Lower leg skin (tissue), 4 donors: ENCODE measurements around the gene RIMS4. TPM values are rescaled to one million over a fixed set of nuclear protein-coding genes. Genes with fewer than 3 reads are reported as not detected.

Experiments used
- DNase-seq, 2 donors: peaks; one replicate each; pipeline ENCODE4 v3.0.0-alpha.2; 2019; ENCODE audit warnings: low spot score in 2 of 2
- H3K4me3 ChIP-seq: fragments of 200-600 bp; sonication (generic); 2 replicates; pipeline ENCODE4 v1.5.1; 2017; ENCODE audit warnings: mild to moderate bottlenecking, low read depth; ENCODE audit not compliant: poor library complexity, severe bottlenecking
- POLR2A ChIP-seq, 2 donors: fragments of 450-650 bp; IDR thresholded peaks; one replicate each; pipeline ENCODE4 v1.6.1; 2016 to 2017; ENCODE audit warnings: antibody characterized with exemption in 2 of 2, mild to moderate bottlenecking in 1 of 2, moderate library complexity in 1 of 2
- WGBS, 2 donors: methylation state at CpG; one replicate each; pipeline ENCODE4 v1.1.5; 2018; 5-methylcytosine and 5-hydroxymethylcytosine counted together
- intact Hi-C: fragments of 100-400 bp; cut with DNase I; formaldehyde crosslinking; loops from one replicate; pipeline ENCODE4 v1.15.0; 2023; ENCODE audit warnings: low total_unique reads
- total RNA-seq, 4 donors: library from RNA; depleted of rRNA; stranded (reverse); fragments of >200 nt; gene quantifications; one replicate each; pipeline ENCODE4 v1.1.0, GENCODE V29; 2016
- TF ChIP-seq, protein P1 (sequence below), 3 donors: fragments of 450-650 bp; IDR thresholded peaks; one replicate each; pipeline ENCODE4 v1.5.1; 2016; ENCODE audit warnings: antibody characterized with exemption in 3 of 3, mild to moderate bottlenecking in 3 of 3, moderate library complexity in 2 of 3

The RIMS4 gene
- total RNA-seq, 4 donors from 2014 or later = 0.12 to 0.91 (median 0.39) TPM; not detected in 1

DNA sequence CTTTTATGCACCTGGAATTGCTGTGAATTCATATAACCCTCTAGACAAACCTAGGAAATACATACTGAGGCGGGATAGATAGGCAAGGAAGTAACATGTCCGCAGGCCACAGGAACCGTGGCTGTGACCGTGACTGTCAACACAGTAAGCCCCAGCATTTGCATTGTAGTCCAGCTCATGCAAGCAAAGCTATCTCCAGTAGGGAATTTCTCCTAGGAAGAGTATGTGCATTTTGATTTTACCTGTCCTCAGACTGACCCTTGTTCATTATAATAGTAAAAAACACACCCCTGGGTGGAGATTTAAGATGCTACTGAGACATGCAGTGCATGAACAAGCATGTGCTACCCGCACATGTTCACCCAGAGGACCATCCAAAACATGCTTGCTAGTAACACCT lies 30.5 kb upstream of the RIMS4 start:
- no peak overlapping the region for H3K4me3 ChIP-seq
- DNase-seq = no peak
- WGBS, 2 donors = 84 to 87% methylated on average over 5 of the region's 5 CpGs
- intact Hi-C loops = no loop called here
- TF ChIP-seq POLR2A (IDR thresholded peaks at IDR 0.05) = no peak
- TF ChIP-seq, protein P1, sequence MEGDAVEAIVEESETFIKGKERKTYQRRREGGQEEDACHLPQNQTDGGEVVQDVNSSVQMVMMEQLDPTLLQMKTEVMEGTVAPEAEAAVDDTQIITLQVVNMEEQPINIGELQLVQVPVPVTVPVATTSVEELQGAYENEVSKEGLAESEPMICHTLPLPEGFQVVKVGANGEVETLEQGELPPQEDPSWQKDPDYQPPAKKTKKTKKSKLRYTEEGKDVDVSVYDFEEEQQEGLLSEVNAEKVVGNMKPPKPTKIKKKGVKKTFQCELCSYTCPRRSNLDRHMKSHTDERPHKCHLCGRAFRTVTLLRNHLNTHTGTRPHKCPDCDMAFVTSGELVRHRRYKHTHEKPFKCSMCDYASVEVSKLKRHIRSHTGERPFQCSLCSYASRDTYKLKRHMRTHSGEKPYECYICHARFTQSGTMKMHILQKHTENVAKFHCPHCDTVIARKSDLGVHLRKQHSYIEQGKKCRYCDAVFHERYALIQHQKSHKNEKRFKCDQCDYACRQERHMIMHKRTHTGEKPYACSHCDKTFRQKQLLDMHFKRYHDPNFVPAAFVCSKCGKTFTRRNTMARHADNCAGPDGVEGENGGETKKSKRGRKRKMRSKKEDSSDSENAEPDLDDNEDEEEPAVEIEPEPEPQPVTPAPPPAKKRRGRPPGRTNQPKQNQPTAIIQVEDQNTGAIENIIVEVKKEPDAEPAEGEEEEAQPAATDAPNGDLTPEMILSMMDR (IDR thresholded peaks at IDR 0.05) = no peak

DNA sequence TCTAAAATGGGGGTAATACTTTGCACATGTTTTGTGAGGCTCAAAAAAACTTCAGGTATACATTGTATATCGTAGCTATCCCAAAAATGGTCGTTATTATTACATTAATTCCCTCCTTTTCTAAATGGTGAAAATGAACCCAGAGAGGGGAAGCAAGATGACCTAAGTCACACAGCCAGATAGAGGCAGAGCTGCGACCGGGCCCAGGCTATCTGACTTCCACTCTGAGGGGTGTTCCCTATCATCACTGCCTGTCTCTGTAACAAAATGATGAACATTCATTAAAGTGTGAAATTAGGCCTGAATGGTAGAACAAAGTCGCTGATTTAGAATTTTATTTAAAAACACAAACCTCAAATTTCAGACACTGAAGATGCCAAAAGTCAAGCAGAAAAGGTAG lies 29.1 kb upstream of the RIMS4 start:
- H3K4me3 ChIP-seq = no peak overlapping the region
- WGBS, 2 donors = 85 to 88% methylated on average over 5 of the region's 5 CpGs
- TF ChIP-seq POLR2A (IDR thresholded peaks at IDR 0.05) = no peak
- TF ChIP-seq, protein P1 (IDR thresholded peaks at IDR 0.05) = no peak
- intact Hi-C loops = no loop called here
- DNase-seq = no peak

DNA sequence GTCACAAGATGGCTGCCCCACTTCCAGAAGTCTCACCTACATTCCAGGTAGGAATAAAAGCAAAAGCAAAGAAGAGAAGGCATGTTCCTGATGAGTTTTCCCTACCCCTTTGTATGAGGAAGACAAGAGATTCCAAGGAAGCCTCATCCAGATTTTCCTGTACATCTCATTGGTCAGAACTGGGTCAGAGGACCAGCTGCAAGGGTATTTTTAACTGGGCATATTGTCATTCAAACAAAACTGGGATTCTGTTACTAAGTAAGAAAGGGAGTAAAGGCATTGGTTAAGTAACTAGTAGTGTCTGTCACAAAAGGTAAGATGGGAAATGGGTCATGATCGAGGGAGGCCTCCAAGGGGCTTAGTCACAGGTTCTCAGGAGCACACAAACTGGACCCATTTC lies 28.2 kb upstream of the RIMS4 start:
- H3K4me3 ChIP-seq = no peak overlapping the region
- no peak for DNase-seq
- intact Hi-C loops = no loop called here
- TF ChIP-seq POLR2A (IDR thresholded peaks at IDR 0.05) = no peak
- TF ChIP-seq, protein P1 (IDR thresholded peaks at IDR 0.05) = no peak
- WGBS, 2 donors = 94 to 100% methylated on average over 1 of the region's 1 CpG

DNA sequence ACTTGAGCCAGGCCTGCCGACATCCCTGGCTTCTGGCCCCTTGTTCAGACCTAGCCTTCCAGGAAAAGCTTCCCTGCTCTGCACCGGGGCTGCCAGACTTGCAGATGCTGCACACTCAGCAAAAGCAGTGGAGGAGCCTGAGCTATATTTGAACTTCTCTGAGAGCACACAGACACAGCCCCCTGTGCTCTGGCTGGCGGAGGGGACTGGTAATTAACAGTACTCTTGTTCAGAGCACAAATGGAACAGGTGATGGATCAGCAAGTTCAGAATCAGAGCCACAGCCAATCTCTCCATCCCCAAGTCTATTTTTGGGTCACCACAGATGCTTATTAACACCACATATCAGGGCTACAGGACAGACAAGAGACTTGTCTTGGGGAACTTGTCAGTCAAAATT lies 27.6 kb upstream of the RIMS4 start:
- no peak for DNase-seq
- H3K4me3 ChIP-seq = no peak overlapping the region
- TF ChIP-seq, protein P1 (IDR thresholded peaks at IDR 0.05) = no peak
- no peak for TF ChIP-seq POLR2A (IDR thresholded peaks at IDR 0.05)
- intact Hi-C loops = no loop called here
- 58 to 59% methylated on average over 3 of the region's 3 CpGs for WGBS, 2 donors

DNA sequence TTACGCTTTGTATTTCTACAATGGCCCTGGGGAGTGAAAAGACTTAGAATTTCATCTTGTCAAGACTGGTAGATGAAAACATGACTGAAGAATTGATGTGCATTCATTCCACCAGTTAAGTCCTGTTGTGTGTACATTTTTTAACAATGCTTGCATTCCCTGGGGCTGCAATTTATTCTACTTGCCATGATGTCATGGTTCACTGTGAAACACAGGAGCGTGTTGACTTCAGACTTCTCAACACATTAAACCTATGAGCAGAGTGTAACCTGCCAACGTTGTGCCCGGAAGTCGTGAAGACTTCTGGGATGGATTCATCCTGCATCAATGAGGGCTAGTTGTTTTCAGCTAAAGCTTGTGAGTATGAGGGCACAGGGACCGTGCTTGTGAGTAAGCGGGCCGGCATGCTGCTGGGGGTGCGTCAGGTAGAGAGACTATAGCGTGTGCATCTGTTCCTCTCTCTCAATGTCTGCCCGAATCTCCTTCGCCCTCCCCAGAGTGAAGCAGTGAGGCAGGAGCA lies 26.3 kb upstream of the RIMS4 start:
- intact Hi-C loops = no loop called here
- no peak for TF ChIP-seq POLR2A (IDR thresholded peaks at IDR 0.05)
- no peak for DNase-seq
- H3K4me3 ChIP-seq = no peak overlapping the region
- WGBS, 2 donors = 74 to 79% methylated on average over 12 of the region's 12 CpGs

DNA sequence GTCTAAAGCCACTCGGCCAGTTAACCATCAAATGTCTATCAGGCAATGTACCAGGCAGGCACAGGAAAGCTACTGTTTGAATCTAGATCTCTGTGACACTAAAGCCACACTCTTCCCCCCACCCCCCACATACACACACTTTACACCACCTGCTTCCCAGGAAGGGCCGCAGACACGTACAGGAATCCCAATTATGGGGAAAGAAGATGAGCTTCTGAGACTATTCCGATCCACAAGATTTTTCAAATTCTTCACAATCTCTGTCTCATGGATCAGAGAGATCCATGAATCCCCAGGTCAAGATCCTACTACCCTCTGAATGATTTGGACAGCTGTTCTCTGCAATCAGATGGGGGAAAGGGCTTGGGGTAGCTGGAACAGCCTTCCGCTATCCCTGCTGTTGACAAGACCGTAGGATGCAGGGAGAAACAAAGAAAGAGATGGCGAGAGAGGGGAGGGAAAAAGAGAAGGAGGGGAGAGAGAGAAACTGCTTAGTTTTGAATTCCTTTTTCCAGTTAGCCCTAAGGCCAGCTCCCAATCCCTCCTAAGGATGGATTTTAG lies 25.4 kb upstream of the RIMS4 start:
- intact Hi-C loops = no loop called here
- no peak overlapping the region for H3K4me3 ChIP-seq
- TF ChIP-seq POLR2A (IDR thresholded peaks at IDR 0.05) = no peak
- TF ChIP-seq, protein P1 (IDR thresholded peaks at IDR 0.05) = no peak
- no peak for DNase-seq
- 61 to 66% methylated on average over 7 of the region's 7 CpGs for WGBS, 2 donors
